Left kidney (tissue), 2 donors: Measurements from ENCODE around the gene CARD14. TPM values are rescaled to one million over a fixed set of nuclear protein-coding genes. Genes with fewer than 3 reads are reported as not detected.
"Not testable (repeated sequence)": the region's sequence is repeated elsewhere in the genome, so short reads cannot be mapped to it uniquely, and the experiment has no call there.

Experiments used
- DNase-seq: peaks from one replicate; pipeline ENCODE4 v3.0.0-alpha.2; 2013
- polyA plus RNA-seq: library from polyadenylated mRNA; unstranded; fragments of 120-200 nt; gene quantifications from one replicate; pipeline ENCODE4 v1.2.1, GENCODE V29; 2013; ENCODE audit not compliant: insufficient read length

Gene CARD14
- polyA plus RNA-seq, 1 donor, result 2.2 TPM

GRCh38 chr17:80248894-80249710, 79.3 kb downstream of the CARD14 start:
- no peak for DNase-seq

GRCh38 chr17:80251966-80252365, 82.1 kb downstream of the CARD14 start:
- no peak for DNase-seq

GRCh38 chr17:80252871-80253270, 83.0 kb downstream of the CARD14 start:
- DNase-seq, result peak; percentile 55

- DNase-seq, result peak; percentile 27
Observed at GRCh38 chr17:80253631-80254395, 84.0 kb downstream of the CARD14 start.

GRCh38 chr17:80254396-80255251, 84.8 kb downstream of the CARD14 start:
- peak; percentile 64 for DNase-seq

- DNase-seq, result no peak
Observed at GRCh38 chr17:80256034-80256350, 86.2 kb downstream of the CARD14 start.

GRCh38 chr17:80257716-80258213, 87.9 kb downstream of the CARD14 start:
- DNase-seq, result no peak

GRCh38 chr17:80258296-80258695, 88.5 kb downstream of the CARD14 start:
- not testable (repeated sequence) for DNase-seq

Other genes starting within 250 kb of the CARD14 start
- gene TBC1D16, start 134.2 kb upstream of the CARD14 start, polyA plus RNA-seq, result 33.1 TPM
- gene CCDC40, start 133.4 kb upstream of the CARD14 start, polyA plus RNA-seq, result 21.5 TPM
- 33.3 TPM for gene GAA, start 68.4 kb upstream of the CARD14 start, polyA plus RNA-seq
- gene EIF4A3, start 22.9 kb upstream of the CARD14 start, polyA plus RNA-seq, result 106 TPM
- gene SGSH, start 50.3 kb downstream of the CARD14 start, polyA plus RNA-seq, result 41.8 TPM
- gene SLC26A11, start 50.4 kb downstream of the CARD14 start, polyA plus RNA-seq, result 27.2 TPM
- gene RNF213, start 90.8 kb downstream of the CARD14 start, polyA plus RNA-seq, result 99.9 TPM
- 42.7 TPM for gene ENDOV, start 245.1 kb downstream of the CARD14 start, polyA plus RNA-seq